ENCODE data around the gene PAQR4. TPM values are rescaled to one million over a fixed set of nuclear protein-coding genes. Genes with fewer than 3 reads are reported as not detected.

PAQR4 gene
- total and polyA plus RNA-seq, 2 of the 13 experiments (the other 11 are each of a cell fraction or from before 2014, with no cell fraction given): 15.9 to 24.8 TPM

- no peak for TF ChIP-seq IRF9 (CRISPR knock-in tag; IDR thresholded peaks at IDR 0.05; ENCODE audit: borderline replicate concordance)
- no peak for TF ChIP-seq ZNF337 (CRISPR knock-in tag; IDR thresholded peaks at IDR 0.05; ENCODE audit: borderline replicate concordance, low read depth)
- TF ChIP-seq CREB1 (IDR thresholded peaks at IDR 0.05): no peak
- TF ChIP-seq CREB1 (CRISPR knock-in tag; IDR thresholded peaks at IDR 0.05): no peak
- no peak for TF ChIP-seq ZNF720 (CRISPR knock-in tag; IDR thresholded peaks at IDR 0.05)
- TF ChIP-seq AGO2 (optimal IDR thresholded peaks at IDR 0.05; ENCODE audit: low read depth, low read length): peak; percentile 36
- TF ChIP-seq ZNF841 (CRISPR knock-in tag; IDR thresholded peaks at IDR 0.05; ENCODE audit: borderline replicate concordance): no peak
- no peak for TF ChIP-seq NCOA1 (CRISPR knock-in tag; IDR thresholded peaks at IDR 0.05)
- no peak for TF ChIP-seq ZNF674 (CRISPR knock-in tag; IDR thresholded peaks at IDR 0.05; ENCODE audit: low read depth)
- TF ChIP-seq FIP1L1 (IDR thresholded peaks at IDR 0.05; ENCODE audit: borderline replicate concordance, insufficient read depth, low read depth, low read length): no peak
- no peak for TF ChIP-seq ZNF816 (CRISPR knock-in tag; IDR thresholded peaks at IDR 0.05; ENCODE audit: borderline replicate concordance)
- no peak for TF ChIP-seq ZNF772 (CRISPR knock-in tag; IDR thresholded peaks at IDR 0.05)
- TF ChIP-seq ZNF574 (CRISPR knock-in tag; IDR thresholded peaks at IDR 0.05): no peak
- TF ChIP-seq ZBTB37 (CRISPR knock-in tag; IDR thresholded peaks at IDR 0.05): no peak
- no peak for TF ChIP-seq ZBTB20 (CRISPR knock-in tag; IDR thresholded peaks at IDR 0.05; ENCODE audit: borderline replicate concordance, low read depth)
- no peak for TF ChIP-seq NFKB2 (CRISPR knock-in tag; IDR thresholded peaks at IDR 0.05; ENCODE audit: borderline replicate concordance)
- TF ChIP-seq ADNP (CRISPR knock-in tag; IDR thresholded peaks at IDR 0.05): no peak
- TF ChIP-seq ZNF691 (CRISPR knock-in tag; IDR thresholded peaks at IDR 0.05; ENCODE audit: borderline replicate concordance, low read depth): no peak
- TF ChIP-seq ZNF782 (CRISPR knock-in tag; IDR thresholded peaks at IDR 0.05; ENCODE audit: borderline replicate concordance): no peak
- TF ChIP-seq ZSCAN22 (CRISPR knock-in tag; IDR thresholded peaks at IDR 0.05): no peak
- TF ChIP-seq ZNF776 (CRISPR knock-in tag; IDR thresholded peaks at IDR 0.05): no peak
- no peak for TF ChIP-seq ZNF704 (CRISPR knock-in tag; IDR thresholded peaks at IDR 0.05; ENCODE audit: borderline replicate concordance)
- no peak for TF ChIP-seq HOXA7 (CRISPR knock-in tag; IDR thresholded peaks at IDR 0.05)
These were observed 40.6 kb downstream of the PAQR4 start (continued) for GRCh38 chr16:3009568-3010390.
